Keratinocyte (primary cell): ENCODE results near the gene SPDYA. TPM values are rescaled to one million over a fixed set of nuclear protein-coding genes. Genes with fewer than 3 reads are reported as not detected.

Experiments
- DNase-seq: peaks from one replicate; pipeline ENCODE4 v3.0.0-alpha.2; 2011; ENCODE audit warnings: low read depth, missing footprints, low spot score
- FAIRE-seq: peaks from 2 replicates; lab custom pipeline; 2011; peaks lifted over from hg19 to GRCh38; lab: Jason Lieb, UNC
- H2AFZ ChIP-seq: 2 replicates; pipeline ENCODE4 v1.6.0; 2012; ENCODE audit warnings: low read length, control low read depth, inconsistent platforms; ENCODE audit not compliant: control insufficient read depth
- H3K27ac ChIP-seq: 2 replicates; pipeline ENCODE4 v1.5.1; 2011; ENCODE audit warnings: low read length; ENCODE audit not compliant: control insufficient read depth, insufficient read depth
- H3K27me3 ChIP-seq: 3 replicates; pipeline ENCODE4 v1.6.0; 2011; ENCODE audit warnings: low read length; ENCODE audit not compliant: control insufficient read depth, insufficient read depth; ENCODE audit errors: extremely low read depth
- H3K36me3 ChIP-seq, 2 experiments: 2 replicates in 1 of 2; 3 replicates in 1 of 2; pipeline ENCODE4 v1.5.1; 2011; ENCODE audit warnings: low read length in 2 of 2, mild to moderate bottlenecking in 1 of 2; ENCODE audit not compliant: control insufficient read depth in 2 of 2, insufficient read depth in 2 of 2; ENCODE audit errors: extremely low read depth in 1 of 2
- H3K4me1 ChIP-seq: 3 replicates; pipeline ENCODE4 v1.5.1; 2011; ENCODE audit warnings: low read length; ENCODE audit not compliant: control insufficient read depth, insufficient read depth; ENCODE audit errors: extremely low read depth
- H3K4me2 ChIP-seq: 3 replicates; pipeline ENCODE4 v1.6.0; 2011; ENCODE audit warnings: low read depth, low read length; ENCODE audit not compliant: control insufficient read depth, insufficient read depth; ENCODE audit errors: extremely low read depth
- H3K4me3 ChIP-seq, 3 experiments: fragments of 200-600 bp in 1 of 3; sonication (generic) in 1 of 3; 2 replicates in 2 of 3; 3 replicates in 1 of 3; pipeline ENCODE4 v1.5.1; 2011 to 2016; ENCODE audit warnings: low read length in 3 of 3, mild to moderate bottlenecking in 3 of 3, control low read depth in 2 of 3, inconsistent platforms in 1 of 3, low read depth in 1 of 3, mixed read lengths in 1 of 3, mixed run types in 1 of 3, moderate library complexity in 1 of 3; ENCODE audit not compliant: control insufficient read depth in 2 of 3, insufficient read depth in 2 of 3; ENCODE audit errors: extremely low read depth in 1 of 3
- H3K79me2 ChIP-seq: 2 replicates; pipeline ENCODE4 v1.6.0; 2012; ENCODE audit warnings: low read length; ENCODE audit not compliant: control insufficient read depth, insufficient read depth
- H3K9ac ChIP-seq: 3 replicates; pipeline ENCODE4 v1.6.0; 2011; ENCODE audit warnings: low read length; ENCODE audit not compliant: control insufficient read depth, insufficient read depth; ENCODE audit errors: extremely low read depth
- H3K9me1 ChIP-seq: 3 replicates; pipeline ENCODE4 v1.6.0; 2011; ENCODE audit warnings: low read length; ENCODE audit not compliant: control insufficient read depth, insufficient read depth; ENCODE audit errors: extremely low read depth
- H3K9me3 ChIP-seq: 2 replicates; pipeline ENCODE4 v1.5.1; 2012; ENCODE audit warnings: low read depth, low read length; ENCODE audit not compliant: control insufficient read depth
- H4K20me1 ChIP-seq: 3 replicates; pipeline ENCODE4 v1.6.0; 2011; ENCODE audit warnings: low read length; ENCODE audit not compliant: control insufficient read depth, insufficient read depth; ENCODE audit errors: extremely low read depth
- EZH2 ChIP-seq: IDR thresholded peaks from one replicate; pipeline ENCODE4 v1.6.1; 2012; ENCODE audit warnings: inconsistent platforms, mild to moderate bottlenecking, low read length, moderate library complexity
- dilution Hi-C: fragments of 300-500 bp; cut with MboI; formaldehyde crosslinking; loops from one replicate; pipeline ENCODE4 v1.7.0; 2020; ENCODE audit warnings: low sequenced_read_pairs; ENCODE audit not compliant: extremely low pct_ligation_motif_present
- polyA plus RNA-seq, 5 experiments: library from polyadenylated mRNA; depleted of rRNA in 3 of 5; stranded (reverse) in 3 of 5; stranded (forward) in 1 of 5; unstranded in 1 of 5; fragments of >200 nt; gene quantifications; 1 replicate in 1 of 5; 2 replicates in 3 of 5; 3 replicates in 1 of 5; pipeline versions ENCODE4 v1.2.1 to v1.2.3, GENCODE V29; 2011 to 2012; ENCODE audit warnings: missing spikeins in 2 of 5, low read depth in 1 of 5, low replicate concordance in 1 of 5
- TF ChIP-seq, protein P1 (sequence below), 3 experiments: IDR thresholded peaks in 1 of 3; conservative IDR thresholded peaks in 1 of 3; optimal IDR thresholded peaks in 1 of 3; 2 replicates in 2 of 3; 3 replicates in 1 of 3; pipeline versions ENCODE3 to v1.5.1; 2011; ENCODE audit warnings: low read length in 3 of 3, mild to moderate bottlenecking in 3 of 3, moderate library complexity in 2 of 3, control low read depth in 1 of 3, inconsistent platforms in 1 of 3; ENCODE audit not compliant: insufficient read depth in 2 of 3; ENCODE audit errors: extremely low read depth in 1 of 3

SPDYA gene
- polyA plus RNA-seq, 1 donor (not counting 4 experiments of a cell fraction or from before 2014, with no cell fraction given), result 0.37 TPM

DNA sequence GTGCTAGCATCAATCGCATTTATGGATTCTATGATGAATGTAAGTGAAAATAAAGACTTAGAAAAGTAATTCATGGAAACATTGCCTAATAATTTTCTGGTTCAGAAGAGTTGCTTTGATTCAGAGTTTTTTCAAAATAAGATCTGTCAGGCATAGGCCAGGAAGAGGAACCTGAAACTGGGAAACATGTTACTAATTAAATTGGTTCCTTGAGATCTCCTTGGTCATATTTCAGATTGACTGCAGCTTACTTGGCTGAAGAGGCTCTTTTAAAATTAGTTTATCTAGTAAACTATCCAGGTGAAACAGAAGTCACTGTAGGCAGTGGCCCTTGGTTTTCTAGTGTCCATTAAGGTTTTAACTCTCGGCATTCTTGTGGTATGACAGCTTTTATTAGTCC is 31.6 kb upstream of the SPDYA start:
- no peaks in the 10 kb centered on the region for H3K9me1 ChIP-seq
- H3K9ac ChIP-seq, result no peak overlapping the region
- no peak for TF ChIP-seq EZH2
- TF ChIP-seq, protein P1, sequence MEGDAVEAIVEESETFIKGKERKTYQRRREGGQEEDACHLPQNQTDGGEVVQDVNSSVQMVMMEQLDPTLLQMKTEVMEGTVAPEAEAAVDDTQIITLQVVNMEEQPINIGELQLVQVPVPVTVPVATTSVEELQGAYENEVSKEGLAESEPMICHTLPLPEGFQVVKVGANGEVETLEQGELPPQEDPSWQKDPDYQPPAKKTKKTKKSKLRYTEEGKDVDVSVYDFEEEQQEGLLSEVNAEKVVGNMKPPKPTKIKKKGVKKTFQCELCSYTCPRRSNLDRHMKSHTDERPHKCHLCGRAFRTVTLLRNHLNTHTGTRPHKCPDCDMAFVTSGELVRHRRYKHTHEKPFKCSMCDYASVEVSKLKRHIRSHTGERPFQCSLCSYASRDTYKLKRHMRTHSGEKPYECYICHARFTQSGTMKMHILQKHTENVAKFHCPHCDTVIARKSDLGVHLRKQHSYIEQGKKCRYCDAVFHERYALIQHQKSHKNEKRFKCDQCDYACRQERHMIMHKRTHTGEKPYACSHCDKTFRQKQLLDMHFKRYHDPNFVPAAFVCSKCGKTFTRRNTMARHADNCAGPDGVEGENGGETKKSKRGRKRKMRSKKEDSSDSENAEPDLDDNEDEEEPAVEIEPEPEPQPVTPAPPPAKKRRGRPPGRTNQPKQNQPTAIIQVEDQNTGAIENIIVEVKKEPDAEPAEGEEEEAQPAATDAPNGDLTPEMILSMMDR (optimal IDR thresholded peaks at IDR 0.05 in 1 of 3, IDR thresholded peaks at IDR 0.05 in 1 of 3, conservative IDR thresholded peaks at IDR 0.05 in 1 of 3; ENCODE audit: extremely low read depth in 1 of 3, insufficient read depth in 2 of 3, low read length in 3 of 3), result no peak
- H2AFZ ChIP-seq, result no peak overlapping the region
- H3K27ac ChIP-seq, result no peak overlapping the region
- no peak for DNase-seq
- no peak overlapping the region for H3K4me2 ChIP-seq
- no peak for FAIRE-seq
- H3K4me3 ChIP-seq, result no peak overlapping the region
- no peaks in the 10 kb centered on the region for H3K27me3 ChIP-seq
- no peaks in the 10 kb centered on the region for H3K9me3 ChIP-seq
- peaks cover 76% of the 10 kb centered on the region for H3K79me2 ChIP-seq
- H3K4me1 ChIP-seq, result peaks cover 5% of the 10 kb centered on the region
- peaks cover 10 to 30% of the 10 kb centered on the region in 2 experiments for H3K36me3 ChIP-seq
- peaks cover 15% of the 10 kb centered on the region for H4K20me1 ChIP-seq
- dilution Hi-C loops, result no loop called here

DNA sequence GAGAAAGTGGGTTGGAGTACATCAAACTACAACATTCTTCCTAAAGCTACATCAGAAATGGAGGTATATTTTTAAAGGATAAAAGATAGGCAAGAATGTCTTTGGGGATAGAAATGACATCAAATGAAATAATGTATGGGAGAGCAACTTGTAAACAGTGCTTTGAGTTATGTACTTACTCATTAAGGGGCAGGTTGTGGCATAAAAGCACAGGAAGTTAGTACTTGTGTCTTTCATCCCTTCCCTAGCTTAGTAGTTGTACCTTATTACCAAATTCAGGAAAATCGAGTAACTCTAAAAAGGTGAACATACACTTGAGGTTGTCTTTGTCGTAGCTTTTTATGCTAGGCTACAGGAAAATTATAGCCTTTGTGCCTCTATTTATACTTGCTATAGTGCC is 30.1 kb upstream of the SPDYA start:
- no peak overlapping the region for H3K27ac ChIP-seq
- no peak overlapping the region for H2AFZ ChIP-seq
- dilution Hi-C loops, result no loop called here
- no peak overlapping the region for H3K4me2 ChIP-seq
- peaks cover 5% of the 10 kb centered on the region for H3K4me1 ChIP-seq
- no peaks in the 10 kb centered on the region for H3K9me3 ChIP-seq
- peaks cover 4% of the 10 kb centered on the region for H4K20me1 ChIP-seq
- peaks cover 13 to 30% of the 10 kb centered on the region in 2 experiments for H3K36me3 ChIP-seq
- H3K79me2 ChIP-seq, result peaks cover 63% of the 10 kb centered on the region
- TF ChIP-seq, protein P1 (optimal IDR thresholded peaks at IDR 0.05 in 1 of 3, IDR thresholded peaks at IDR 0.05 in 1 of 3, conservative IDR thresholded peaks at IDR 0.05 in 1 of 3; ENCODE audit: extremely low read depth in 1 of 3, insufficient read depth in 2 of 3, low read length in 3 of 3), result no peak
- TF ChIP-seq EZH2, result no peak
- DNase-seq, result no peak
- no peak overlapping the region for H3K4me3 ChIP-seq
- no peak overlapping the region for H3K9ac ChIP-seq
- FAIRE-seq, result no peak
- H3K9me1 ChIP-seq, result no peaks in the 10 kb centered on the region
- no peaks in the 10 kb centered on the region for H3K27me3 ChIP-seq
